ENCODE results near the gene TRAK2.
"Not testable (repeated sequence)": the region's sequence is repeated elsewhere in the genome, so short reads cannot be mapped to it uniquely, and the experiment has no call there.

The TRAK2 gene

GRCh38 chr2:201451292-201452057 is at the start of gene TRAK2, which contains the start of gene STRADB:
Gene TRAK2 (minus strand): TSS chr2:201451458. CDS start chr2:201420507, 30,951 bp downstream.
Gene STRADB (plus strand): TSS chr2:201451740. CDS start chr2:201454841, 3,101 bp downstream.
- H3K4me3 ChIP-seq (ENCODE audit: low read depth, low read length) = peak within 1 kb of the TSS; percentile 99
- DNase-seq (ENCODE audit: low read depth, low spot score) = peak; percentile 96
- peak; percentile 16 for TF ChIP-seq CTCF (IDR thresholded peaks at IDR 0.05; ENCODE audit: low read depth, low read length)
- in situ Hi-C loops (cut with HindIII; ENCODE audit: low sequenced_read_pairs) = no loop called here

- H3K4me3 ChIP-seq (ENCODE audit: low read depth, low read length) = no peak overlapping the region
- TF ChIP-seq CTCF (IDR thresholded peaks at IDR 0.05; ENCODE audit: low read depth, low read length) = no peak
- peak; percentile 49 for DNase-seq (ENCODE audit: low read depth, low spot score)
- in situ Hi-C loops (cut with HindIII; ENCODE audit: low sequenced_read_pairs) = no loop called here
Measured at GRCh38 chr2:201500534-201500933, 49.3 kb upstream of the TRAK2 start.

GRCh38 chr2:201496785-201497184 is 45.5 kb upstream of the TRAK2 start:
- no peak for DNase-seq (ENCODE audit: low read depth, low spot score)
- no peak for TF ChIP-seq CTCF (IDR thresholded peaks at IDR 0.05; ENCODE audit: low read depth, low read length)
- in situ Hi-C loops (cut with HindIII; ENCODE audit: low sequenced_read_pairs) = no loop called here
- H3K4me3 ChIP-seq (ENCODE audit: low read depth, low read length) = no peak overlapping the region

GRCh38 chr2:201490291-201490690 is 39.0 kb upstream of the TRAK2 start:
- no peak for DNase-seq (ENCODE audit: low read depth, low spot score)
- no peak overlapping the region for H3K4me3 ChIP-seq (ENCODE audit: low read depth, low read length)
- TF ChIP-seq CTCF (IDR thresholded peaks at IDR 0.05; ENCODE audit: low read depth, low read length) = no peak
- in situ Hi-C loops (cut with HindIII; ENCODE audit: low sequenced_read_pairs) = no loop called here

GRCh38 chr2:201484805-201485204 is 33.5 kb upstream of the TRAK2 start:
- in situ Hi-C loops (cut with HindIII; ENCODE audit: low sequenced_read_pairs) = no loop called here
- H3K4me3 ChIP-seq (ENCODE audit: low read depth, low read length) = no peak overlapping the region
- DNase-seq (ENCODE audit: low read depth, low spot score) = no peak
- TF ChIP-seq CTCF (IDR thresholded peaks at IDR 0.05; ENCODE audit: low read depth, low read length) = no peak

GRCh38 chr2:201483758-201484157 is 32.5 kb upstream of the TRAK2 start:
- in situ Hi-C loops (cut with HindIII; ENCODE audit: low sequenced_read_pairs); DNase-seq (ENCODE audit: low read depth, low spot score); H3K4me3 ChIP-seq (ENCODE audit: low read depth, low read length): not testable (repeated sequence)

- H3K4me3 ChIP-seq (ENCODE audit: low read depth, low read length) = no peak overlapping the region
- no peak for DNase-seq (ENCODE audit: low read depth, low spot score)
- no peak for TF ChIP-seq CTCF (IDR thresholded peaks at IDR 0.05; ENCODE audit: low read depth, low read length)
- in situ Hi-C loops (cut with HindIII; ENCODE audit: low sequenced_read_pairs) = no loop called here
Measured at GRCh38 chr2:201483342-201483741, 32.1 kb upstream of the TRAK2 start.
